GM12872 (cell line): ENCODE data around the gene IMMP2L.

Experiments used
- TF ChIP-seq, protein P1 (sequence below): IDR thresholded peaks from 3 replicates; pipeline ENCODE4 v1.5.1; 2011; ENCODE audit warnings: low read depth, mild to moderate bottlenecking, low read length, moderate library complexity; ENCODE audit not compliant: insufficient read depth

IMMP2L gene

GRCh38 chr7:111371437-111371836 lies 190.9 kb downstream of the IMMP2L start:
- TF ChIP-seq, protein P1, sequence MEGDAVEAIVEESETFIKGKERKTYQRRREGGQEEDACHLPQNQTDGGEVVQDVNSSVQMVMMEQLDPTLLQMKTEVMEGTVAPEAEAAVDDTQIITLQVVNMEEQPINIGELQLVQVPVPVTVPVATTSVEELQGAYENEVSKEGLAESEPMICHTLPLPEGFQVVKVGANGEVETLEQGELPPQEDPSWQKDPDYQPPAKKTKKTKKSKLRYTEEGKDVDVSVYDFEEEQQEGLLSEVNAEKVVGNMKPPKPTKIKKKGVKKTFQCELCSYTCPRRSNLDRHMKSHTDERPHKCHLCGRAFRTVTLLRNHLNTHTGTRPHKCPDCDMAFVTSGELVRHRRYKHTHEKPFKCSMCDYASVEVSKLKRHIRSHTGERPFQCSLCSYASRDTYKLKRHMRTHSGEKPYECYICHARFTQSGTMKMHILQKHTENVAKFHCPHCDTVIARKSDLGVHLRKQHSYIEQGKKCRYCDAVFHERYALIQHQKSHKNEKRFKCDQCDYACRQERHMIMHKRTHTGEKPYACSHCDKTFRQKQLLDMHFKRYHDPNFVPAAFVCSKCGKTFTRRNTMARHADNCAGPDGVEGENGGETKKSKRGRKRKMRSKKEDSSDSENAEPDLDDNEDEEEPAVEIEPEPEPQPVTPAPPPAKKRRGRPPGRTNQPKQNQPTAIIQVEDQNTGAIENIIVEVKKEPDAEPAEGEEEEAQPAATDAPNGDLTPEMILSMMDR: no peak

- TF ChIP-seq, protein P1: no peak
Measured at GRCh38 chr7:111370002-111370401, 192.3 kb downstream of the IMMP2L start.

GRCh38 chr7:111368381-111369065 lies 193.8 kb downstream of the IMMP2L start:
- TF ChIP-seq, protein P1: no peak

DNA sequence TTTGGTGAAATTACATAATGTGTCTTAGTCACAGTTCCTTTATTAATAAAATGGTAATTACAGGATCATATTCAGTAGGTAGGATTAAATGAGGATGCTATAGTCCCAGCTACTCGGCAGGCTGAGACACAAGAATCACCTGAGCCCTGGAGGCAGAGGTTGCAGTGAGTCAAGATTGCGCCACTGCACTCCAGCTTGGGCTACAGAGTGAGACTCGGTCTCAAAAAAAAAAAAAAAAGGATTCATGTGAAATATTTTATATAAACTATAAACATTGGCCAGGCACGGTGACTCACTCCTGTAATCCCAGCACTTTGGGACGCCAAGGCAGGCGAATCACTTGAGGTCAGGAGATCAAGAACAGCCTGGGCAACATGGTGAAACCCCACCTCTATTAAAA lies 197.9 kb downstream of the IMMP2L start:
- TF ChIP-seq, protein P1: no peak

DNA sequence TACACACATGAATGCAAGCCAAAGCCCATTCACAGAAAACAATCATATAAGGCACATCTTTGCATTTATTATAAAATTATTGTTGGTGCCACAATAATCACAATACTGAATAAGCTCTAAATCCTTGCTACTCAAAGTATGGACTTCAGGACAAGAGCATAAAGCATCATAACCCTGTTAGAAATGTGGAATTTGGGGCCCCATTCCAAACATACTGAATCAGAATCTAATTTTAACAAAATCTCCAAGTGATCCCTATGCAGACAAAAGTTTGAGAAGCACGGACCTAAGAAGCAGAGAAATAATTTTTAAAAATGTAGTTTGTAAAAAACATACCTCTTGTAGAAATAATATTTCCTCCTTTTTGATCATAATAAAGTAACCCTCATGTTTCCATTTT lies 199.2 kb downstream of the IMMP2L start:
- TF ChIP-seq, protein P1: no peak

GRCh38 chr7:111362506-111363054 lies 199.7 kb downstream of the IMMP2L start:
- TF ChIP-seq, protein P1: no peak

- TF ChIP-seq, protein P1: no peak
Measured at GRCh38 chr7:111358915-111359314, 203.4 kb downstream of the IMMP2L start.

DNA sequence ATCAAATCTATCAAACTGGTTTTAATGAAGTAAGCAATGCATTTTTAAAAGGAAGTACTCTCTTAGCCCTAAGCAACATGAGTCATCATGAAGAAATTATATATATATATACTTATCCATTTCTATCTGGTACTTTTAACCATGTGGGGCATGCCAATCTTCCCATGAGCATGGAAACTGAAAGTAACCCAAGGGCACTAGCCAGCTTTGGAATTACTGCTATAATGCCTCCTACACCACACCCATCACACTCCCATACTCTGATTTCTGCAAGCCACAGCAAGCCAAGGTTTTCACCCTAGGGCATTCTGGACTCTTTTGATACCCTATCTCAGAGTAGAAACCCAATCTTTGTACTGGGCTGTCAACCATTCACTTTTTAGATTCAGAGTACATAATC lies 204.6 kb downstream of the IMMP2L start:
- TF ChIP-seq, protein P1: no peak
